HG02970 (cell line): ENCODE data around the gene LSM2.
A peak's percentile ranks its signal among the peaks of the same experiment; 100 is the strongest.

Source experiments
- ATAC-seq: cut with Tn5 transposase; IDR thresholded peaks from one replicate; pipeline ENCODE4 v1.9.1; 2021; ENCODE audit warnings: mild to moderate bottlenecking, moderate library complexity, moderate number of reproducible peaks; ENCODE audit not compliant: unreplicated experiment, low FRiP score

The LSM2 gene

DNA sequence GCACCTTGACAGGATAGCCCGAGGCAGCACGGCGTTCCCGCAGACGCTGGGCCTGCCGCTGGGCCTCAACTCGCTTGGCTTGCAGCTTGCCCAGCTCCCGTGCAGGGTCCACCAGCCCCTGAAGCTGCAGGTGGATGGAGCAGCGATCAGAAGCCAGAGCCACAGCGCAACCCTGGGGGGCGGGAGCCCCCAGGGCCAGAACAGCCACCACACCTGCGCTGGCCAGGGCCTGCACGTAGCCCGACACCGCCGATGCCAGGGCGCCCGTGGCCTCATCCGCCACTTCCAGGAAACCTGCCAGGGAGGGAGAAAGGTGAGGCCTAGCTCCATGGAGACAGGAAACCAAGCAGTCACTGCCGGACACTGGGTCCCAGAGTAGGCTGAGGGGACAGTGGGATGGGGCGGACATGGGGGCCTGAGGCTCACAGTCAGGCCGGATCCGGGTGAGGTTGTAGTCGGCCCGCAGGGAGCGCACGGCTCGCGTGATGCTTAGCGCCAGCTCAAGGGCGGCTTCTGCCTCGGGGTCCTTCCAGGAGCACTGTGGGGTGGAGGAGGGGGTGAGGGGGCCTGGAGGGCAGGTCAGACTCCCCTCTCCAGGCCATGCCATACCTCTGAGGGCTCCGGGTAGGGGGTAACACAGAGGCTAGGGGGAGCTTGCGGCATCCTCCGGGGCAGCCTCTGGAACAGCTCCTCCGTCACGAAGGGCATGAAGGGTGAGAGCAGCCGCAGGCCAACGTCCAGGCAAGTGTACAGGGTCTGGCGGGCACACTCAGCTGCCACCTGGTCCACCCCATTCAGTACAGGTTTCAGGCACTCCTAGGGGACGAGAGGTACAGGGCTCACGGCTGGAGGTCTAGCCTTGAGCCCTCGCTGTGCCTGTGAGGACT lies 27.5 kb downstream of the LSM2 start:
- no peak for ATAC-seq

DNA sequence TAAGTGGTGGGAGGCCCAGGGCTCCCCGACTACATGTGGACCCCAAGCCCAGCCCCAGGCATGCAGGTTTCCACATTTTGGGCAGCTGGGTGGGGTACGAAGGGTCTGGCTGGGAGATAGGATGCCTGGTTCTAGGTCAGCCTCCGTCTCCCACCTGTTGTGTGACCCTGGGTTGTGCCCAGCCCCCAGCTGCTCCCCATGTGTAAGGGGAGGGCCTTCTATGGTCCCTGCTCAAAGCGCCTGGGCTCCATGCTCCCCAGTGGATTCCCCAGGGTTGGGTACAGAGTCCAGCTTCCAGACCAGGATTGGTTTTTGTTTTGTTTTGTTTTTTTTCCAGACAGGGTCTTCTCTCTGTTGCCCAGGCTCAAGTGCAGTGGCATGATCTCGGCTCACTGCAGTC lies 28.6 kb downstream of the LSM2 start:
- no peak for ATAC-seq

DNA sequence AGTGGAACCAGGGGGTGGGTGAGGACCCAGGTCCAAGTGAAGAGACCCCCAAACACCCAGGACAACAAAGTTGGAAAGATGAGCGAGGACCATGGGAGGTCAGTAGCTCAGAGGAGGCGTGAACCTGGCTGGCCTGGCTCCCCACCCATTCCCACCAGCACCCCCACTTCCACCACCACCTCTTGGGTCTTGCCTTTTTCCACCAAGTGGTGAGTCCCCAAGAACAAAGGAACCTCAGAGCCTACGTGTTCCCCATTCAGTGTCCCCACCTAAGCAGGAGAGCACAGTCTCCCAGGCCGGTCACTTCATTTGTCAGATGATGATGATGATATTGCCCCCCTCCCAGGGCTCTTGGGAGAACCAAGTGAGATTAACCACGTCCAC lies 29.1 kb downstream of the LSM2 start:
- no peak for ATAC-seq

- ATAC-seq: peak; percentile 58
Observed at GRCh38 chr6:31776989-31777666, 29.6 kb downstream of the LSM2 start, which contains the start of gene VWA7. VWA7 (minus strand) TSS chr6:31777328; CDS start chr6:31776779, 549 bp downstream.

DNA sequence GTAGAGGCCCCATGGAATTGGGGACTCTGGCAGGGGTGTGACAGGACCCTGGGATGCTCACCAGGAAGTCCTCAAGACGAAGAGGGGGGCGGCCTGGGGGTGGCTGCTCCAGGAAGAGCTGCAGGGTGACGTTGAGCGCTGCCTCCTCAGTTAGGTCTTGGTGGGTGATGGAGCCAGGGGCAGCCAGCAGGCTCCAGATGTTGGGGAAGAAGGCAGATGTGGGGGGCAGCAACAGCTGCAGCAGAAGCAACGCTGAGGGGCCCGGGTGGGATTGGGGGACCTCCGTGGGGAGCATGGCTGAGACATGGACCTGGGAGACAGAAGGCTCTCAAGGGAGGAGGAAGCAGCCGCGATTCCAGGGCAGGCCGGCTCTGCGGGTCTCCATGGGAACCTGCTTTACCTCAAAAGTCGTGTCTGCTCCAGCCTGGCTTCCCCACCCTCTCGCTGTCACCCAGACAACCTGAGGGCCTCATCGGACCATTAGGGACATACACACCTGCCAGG lies 30.2 kb downstream of the LSM2 start:
- no peak for ATAC-seq

DNA sequence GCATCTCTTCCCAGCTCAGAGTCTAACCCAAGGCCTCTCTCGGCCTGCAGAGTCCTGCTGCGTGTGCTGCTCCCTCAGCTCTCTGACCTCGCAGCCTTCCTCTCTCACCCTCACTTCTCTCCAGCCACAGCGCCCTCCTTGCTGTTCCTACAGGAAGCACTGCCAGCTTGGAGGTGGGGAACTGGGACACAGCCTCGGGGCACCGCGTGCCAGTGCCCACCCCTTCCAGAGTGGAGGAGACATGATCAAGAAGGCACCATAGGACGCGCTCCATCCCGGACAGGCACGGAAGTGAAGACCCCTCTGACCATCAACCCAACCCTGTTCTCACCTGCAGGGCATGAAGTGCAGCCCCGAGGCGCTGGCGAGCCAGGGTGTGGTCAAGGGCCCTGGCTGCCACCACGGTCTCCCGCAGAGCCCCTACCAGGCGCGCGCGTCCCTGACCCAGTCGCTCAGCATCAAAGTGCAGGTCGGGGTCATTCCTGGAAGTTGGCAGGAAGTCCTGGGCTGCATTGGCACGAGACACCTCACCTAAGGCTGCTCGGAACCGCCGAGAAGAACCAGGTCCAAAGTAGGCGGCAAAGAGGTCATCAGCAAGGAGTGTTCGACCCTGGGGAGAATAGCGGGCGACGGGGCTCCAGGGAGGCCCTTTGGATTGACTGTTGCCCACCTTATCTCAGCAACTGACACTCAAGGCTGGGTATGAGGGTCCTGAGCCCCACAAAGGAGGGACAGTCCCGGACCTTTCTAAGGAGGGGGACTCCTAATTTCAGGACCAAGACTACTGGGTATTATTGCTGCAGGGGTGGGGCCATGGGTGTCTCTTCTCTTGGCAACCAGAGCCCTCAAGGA lies 30.9 kb downstream of the LSM2 start:
- no peak for ATAC-seq

GRCh38 chr6:31775184-31775583 lies 31.6 kb downstream of the LSM2 start:
- no peak for ATAC-seq

- no peak for ATAC-seq
Observed at GRCh38 chr6:31771992-31772358, 34.8 kb downstream of the LSM2 start.

DNA sequence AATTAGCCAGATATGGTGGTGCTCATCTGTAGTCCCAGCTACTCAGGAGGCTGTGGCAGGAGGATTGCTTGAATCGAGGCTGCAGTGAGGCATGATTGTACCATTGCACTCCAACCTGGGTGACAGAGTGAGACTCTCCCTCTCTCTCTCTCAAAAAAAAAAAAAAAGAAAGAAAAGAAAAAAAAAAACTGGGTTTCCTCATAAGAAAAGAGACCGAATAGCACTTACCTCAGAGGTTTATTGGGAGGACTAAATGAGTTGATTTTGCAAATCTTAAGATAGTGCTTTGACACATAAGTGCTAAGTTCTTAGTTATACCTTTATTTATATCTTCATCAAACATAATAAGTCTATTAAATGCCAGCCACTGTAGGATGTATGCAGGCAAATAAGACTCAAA lies 35.9 kb downstream of the LSM2 start:
- no peak for ATAC-seq

DNA sequence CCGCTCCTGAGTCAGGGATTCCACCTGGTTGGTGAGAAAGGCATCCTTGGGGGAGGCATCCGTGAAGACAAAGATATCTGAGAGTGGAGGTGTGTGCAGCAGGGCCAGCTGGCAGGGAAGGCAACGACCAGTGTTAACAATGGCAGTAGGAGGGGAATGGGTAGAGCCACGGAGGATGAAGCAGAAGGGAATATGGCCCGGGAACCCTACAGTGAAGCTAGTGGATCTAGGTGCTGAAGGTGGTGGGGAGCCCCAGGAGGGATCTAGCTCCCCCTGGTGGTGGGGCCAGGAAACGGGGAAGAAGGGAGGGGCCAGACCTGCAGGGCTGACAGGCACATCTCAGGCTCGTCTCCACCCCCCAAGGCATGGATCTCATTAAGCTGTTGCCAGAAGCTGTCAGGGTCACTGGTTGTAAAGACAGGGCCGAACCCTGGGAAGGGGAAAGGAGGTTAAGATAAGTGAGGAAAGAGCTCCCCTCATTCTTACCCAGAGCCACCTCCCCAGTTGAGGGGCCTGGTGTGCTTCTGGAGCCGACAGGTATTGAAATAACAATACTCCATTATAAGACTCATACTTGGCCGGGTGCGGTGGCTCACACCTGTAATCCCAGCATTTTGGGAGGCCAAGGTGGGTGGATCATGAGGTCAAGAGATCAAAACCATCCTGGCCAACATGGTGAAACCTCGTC lies 36.9 kb downstream of the LSM2 start:
- no peak for ATAC-seq

- ATAC-seq: no peak
Observed at GRCh38 chr6:31768363-31769257, 38.2 kb downstream of the LSM2 start.

GRCh38 chr6:31767096-31767645 lies 39.6 kb downstream of the LSM2 start:
- ATAC-seq: no peak

- ATAC-seq: no peak
Observed at GRCh38 chr6:31765910-31766794, 40.6 kb downstream of the LSM2 start.

DNA sequence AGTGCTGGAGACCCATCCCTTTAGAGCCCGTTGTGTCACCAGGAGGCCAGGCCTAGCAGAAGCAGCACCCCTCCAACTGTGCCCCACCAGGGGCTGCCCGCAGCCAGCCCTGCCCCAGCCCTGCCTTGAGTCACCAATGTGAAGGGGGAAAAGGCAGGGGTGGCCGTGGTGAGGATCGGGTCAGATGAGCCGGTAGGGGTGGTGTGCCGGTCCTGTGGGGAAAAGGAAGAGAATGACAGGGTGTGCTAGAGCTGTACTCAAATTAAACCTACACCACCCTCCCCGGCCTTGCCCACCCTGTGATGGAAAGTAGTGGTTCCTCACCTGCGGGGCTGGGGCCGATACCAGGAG lies 41.2 kb downstream of the LSM2 start:
- ATAC-seq: no peak

DNA sequence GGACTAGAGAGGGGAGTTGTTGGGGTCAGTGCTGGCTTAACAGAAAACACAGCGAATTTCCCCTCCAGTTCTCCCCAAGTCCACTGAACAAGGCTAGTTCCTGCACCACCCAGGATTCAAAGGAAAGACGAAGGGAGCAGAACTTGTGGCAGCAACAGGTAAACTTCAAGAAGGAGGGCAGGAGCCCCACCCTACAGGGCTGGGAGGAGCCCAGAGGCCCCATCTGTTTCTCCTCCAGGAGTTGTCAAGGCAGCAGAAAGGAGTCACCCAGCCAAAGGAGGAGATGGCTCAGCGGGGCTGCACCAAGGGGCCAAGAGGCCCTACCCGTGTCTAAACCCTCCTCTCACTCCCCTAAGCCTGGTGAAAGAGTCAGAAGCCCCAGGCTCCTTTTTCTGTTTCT lies 42.6 kb downstream of the LSM2 start:
- ATAC-seq: no peak

DNA sequence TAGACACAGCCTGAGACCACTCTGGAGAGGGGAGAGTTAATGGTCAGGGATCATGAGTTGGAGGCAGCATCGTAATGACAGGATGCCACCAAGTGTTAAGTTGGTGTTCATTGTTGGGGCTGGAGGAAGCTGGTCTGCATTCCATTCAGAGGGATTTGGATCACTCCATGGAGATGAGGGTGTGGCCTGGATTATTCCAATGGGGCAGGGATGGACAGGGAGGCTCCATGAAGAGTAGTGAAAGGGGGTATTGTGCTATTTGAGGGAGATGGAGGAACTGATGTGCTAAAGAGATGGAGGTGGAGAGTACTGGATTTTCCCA lies 43.2 kb downstream of the LSM2 start:
- no peak for ATAC-seq

DNA sequence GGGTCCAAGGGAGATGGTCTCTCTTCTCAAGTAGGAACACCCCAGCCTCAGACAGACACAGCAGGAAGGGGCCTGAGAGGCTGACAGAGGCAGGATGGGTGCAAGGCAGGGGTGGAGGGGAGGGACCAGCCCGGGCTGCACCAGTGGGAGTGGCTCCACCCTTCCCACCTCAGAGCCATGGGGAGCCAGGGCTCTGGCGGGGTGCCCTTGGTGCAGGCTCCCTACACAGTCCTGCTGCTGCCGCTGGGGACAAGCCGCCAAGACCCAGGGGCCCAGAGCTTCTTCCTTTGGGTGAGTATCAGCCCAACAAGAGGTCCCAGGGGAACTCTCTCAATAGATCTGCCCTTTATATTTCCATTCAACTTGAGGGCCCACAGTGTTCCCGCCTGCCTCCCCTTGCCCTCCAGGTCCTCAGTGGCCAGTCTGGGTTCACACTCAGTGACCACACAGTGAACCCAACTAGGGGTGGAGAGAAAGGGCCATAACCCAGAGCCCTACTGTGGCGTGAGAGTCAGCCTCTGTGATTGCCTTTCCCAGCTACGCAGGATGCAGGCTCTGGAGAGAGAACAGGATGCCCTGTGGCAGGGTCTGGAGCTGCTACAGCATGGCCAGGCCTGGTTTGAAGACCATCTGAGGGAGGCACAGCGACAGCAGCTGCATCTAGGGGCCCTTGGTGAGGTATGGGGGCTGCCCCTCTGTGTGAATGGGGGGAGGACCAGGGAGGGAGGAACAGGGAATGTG lies 43.7 kb downstream of the LSM2 start:
- no peak for ATAC-seq

DNA sequence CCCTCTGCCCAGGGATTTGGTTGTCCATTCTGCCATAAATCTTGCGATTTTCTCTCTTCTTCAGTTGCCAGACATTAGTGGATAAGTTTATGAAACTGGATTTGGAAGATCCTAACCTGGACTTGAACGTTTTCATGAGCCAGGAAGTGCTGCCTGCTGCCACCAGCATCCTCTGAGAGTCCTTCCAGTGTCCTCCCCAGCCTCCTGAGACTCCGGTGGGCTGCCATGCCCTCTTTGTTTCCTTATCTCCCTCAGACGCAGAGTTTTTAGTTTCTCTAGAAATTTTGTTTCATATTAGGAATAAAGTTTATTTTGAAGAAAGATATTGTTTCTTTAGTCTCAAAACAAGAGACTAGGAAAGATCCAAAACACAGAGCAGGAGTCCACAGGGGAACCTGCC lies 44.4 kb downstream of the LSM2 start, which contains the start of gene SAPCD1:
SAPCD1 (plus strand) TSS at position 301 of the 400 bp plus-strand sequence. CDS start 399 bp downstream, outside the sequence.
- ATAC-seq: no peak
